ENCODE data around the gene NTPCR.
"Not testable (repeated sequence)": the region's sequence is repeated elsewhere in the genome, so short reads cannot be mapped to it uniquely, and the experiment has no call there.

NTPCR gene

DNA sequence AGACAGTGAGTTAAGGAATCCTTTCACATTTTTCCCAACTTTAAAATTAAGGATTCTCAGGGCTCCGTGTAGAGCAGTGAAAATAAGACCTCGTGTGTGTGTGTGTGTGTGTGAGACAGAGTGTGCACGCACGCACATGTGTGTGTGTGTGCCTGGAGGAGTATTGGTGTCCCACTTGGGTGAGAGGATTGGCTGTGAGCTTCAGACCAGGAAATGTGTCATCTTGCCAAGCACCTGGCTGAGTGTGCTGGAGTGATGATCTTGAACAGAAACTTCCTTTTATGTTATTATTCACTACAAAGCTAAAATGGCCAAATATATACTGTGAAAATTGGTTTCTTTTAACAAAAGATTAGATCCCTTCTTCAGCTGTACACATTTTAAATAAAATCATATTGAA lies 35.2 kb upstream of the NTPCR start:
- H3K9ac ChIP-seq (ENCODE audit: low read depth, low read length), result no peak overlapping the region
- H3K9me3 ChIP-seq (ENCODE audit: control insufficient read depth, insufficient read depth, low read length), result no peaks in the 10 kb centered on the region
- H3K4me1 ChIP-seq (ENCODE audit: insufficient read depth, low read length), result peaks cover 12% of the 10 kb centered on the region; the same call in 1 of the 2 replicates
- H3K36me3 ChIP-seq (ENCODE audit: insufficient read depth, low read length), result no peaks in the 10 kb centered on the region

DNA sequence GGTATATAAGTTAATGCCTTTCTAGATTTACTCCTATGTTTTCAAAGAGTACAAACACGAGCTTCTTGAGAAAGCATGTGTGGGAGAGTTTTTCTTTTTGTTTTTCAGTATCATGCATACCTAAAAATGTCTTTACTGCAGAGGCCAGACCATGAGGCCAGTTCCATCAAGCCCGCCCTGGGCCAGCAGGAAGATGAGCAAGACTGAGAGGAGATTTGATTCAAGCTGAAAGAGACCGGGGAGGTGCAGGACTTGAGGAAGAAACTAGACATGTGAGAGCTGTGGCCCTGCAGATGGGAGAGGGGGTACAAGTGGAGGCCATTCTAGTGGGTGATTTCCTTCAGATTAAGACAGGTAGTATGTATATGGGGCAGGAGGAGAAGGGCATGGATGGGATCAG lies 33.4 kb upstream of the NTPCR start:
- H3K9ac ChIP-seq (ENCODE audit: low read depth, low read length), result no peak overlapping the region
- no peaks in the 10 kb centered on the region for H3K4me1 ChIP-seq (ENCODE audit: insufficient read depth, low read length)
- no peaks in the 10 kb centered on the region for H3K9me3 ChIP-seq (ENCODE audit: control insufficient read depth, insufficient read depth, low read length)
- H3K36me3 ChIP-seq (ENCODE audit: insufficient read depth, low read length), result no peaks in the 10 kb centered on the region

DNA sequence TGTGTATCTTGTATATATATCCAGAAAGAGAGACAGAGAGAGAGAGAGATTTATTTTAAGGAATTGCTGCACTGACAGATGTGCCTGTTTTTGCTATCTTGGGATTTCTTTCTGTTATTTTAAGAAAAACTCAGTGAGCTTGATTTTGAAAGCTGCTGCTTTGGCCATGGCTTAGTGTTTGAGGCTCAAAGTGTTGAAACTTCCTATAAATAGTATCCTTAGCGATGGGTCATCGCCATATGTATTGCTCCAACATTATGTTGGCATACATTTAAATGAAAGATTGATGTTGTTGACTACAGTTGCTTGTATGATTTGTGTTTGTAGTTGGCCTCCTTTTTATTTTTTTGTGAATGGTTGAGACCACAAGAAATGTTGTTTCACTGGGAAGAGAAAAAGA lies 29.0 kb upstream of the NTPCR start:
- no peaks in the 10 kb centered on the region for H3K36me3 ChIP-seq (ENCODE audit: insufficient read depth, low read length)

DNA sequence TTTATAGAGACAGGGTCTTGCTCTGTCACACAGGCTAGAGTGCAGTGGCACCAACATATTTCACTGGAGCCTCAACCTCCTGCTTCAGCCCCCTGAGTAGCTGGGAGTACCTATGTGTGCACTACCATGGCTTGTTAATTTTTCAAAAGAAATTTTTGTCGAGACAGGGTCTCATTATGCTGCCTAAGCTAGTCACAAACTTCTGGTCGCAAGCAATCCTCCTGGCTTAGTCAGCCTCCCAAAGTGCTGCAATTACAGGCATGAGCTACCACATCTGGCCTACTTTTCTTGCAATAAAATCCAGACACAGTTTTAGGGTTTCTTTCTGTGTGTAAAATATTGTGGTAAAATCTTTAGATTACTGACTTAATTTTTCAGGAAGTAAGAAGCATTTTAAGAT lies 27.9 kb upstream of the NTPCR start:
- Histone ChIP-seq H3K9ac (ENCODE audit: low read depth, low read length) (no peak overlapping the region), H3K4me1 (ENCODE audit: insufficient read depth, low read length) (no peaks in the 10 kb centered on the region), H3K9me3 (ENCODE audit: control insufficient read depth, insufficient read depth, low read length) (0 out of 2 replicates have a peak, but pooled peaks cover 2% of the 10 kb centered on the region), H3K36me3 (ENCODE audit: insufficient read depth, low read length) (no peaks in the 10 kb centered on the region)

More for the DNA sequence above, 29.0 kb upstream of the NTPCR start:
- Histone ChIP-seq H3K4me1 (ENCODE audit: insufficient read depth, low read length) (no peaks in the 10 kb centered on the region), H3K9ac (ENCODE audit: low read depth, low read length) (no peak overlapping the region), H3K9me3 (ENCODE audit: control insufficient read depth, insufficient read depth, low read length) (0 out of 2 replicates have a peak, but pooled peaks cover 2% of the 10 kb centered on the region)

DNA sequence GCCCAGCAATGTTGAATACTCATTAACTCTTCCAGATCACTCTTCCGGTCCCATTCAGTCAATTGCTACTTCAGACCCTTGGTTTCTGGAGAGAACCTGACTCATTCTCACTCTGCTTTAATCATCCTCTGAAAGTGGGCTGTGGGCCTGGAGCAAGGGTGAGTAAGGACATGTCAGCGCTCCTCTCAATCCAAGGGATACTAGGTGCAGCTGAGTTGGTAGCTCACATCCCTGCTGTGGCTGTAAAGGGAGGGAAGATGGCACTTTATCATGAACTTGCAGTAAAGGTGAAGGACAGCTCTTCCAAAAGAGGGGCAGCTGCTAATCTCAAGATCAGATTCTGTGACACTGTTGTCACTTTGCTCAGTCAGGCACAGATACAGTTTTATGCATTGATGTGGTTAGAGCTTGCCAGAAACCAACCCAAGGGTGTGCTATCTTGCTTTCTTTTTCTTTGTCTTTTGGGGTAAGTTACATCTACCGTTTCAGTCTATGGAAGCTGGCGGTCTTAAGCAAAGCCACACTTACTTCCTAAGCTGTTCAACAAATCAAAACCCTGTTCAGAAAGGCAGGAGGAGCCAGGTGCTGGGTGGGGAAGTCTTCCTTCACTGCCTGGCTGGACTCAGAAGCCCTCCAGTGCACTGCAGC lies 26.5 kb upstream of the NTPCR start:
- H3K36me3 ChIP-seq (ENCODE audit: insufficient read depth, low read length), result no peaks in the 10 kb centered on the region
- 0 out of 2 replicates have a peak, but pooled peaks cover 2% of the 10 kb centered on the region for H3K9me3 ChIP-seq (ENCODE audit: control insufficient read depth, insufficient read depth, low read length)
- no peak overlapping the region for H3K9ac ChIP-seq (ENCODE audit: low read depth, low read length)

DNA sequence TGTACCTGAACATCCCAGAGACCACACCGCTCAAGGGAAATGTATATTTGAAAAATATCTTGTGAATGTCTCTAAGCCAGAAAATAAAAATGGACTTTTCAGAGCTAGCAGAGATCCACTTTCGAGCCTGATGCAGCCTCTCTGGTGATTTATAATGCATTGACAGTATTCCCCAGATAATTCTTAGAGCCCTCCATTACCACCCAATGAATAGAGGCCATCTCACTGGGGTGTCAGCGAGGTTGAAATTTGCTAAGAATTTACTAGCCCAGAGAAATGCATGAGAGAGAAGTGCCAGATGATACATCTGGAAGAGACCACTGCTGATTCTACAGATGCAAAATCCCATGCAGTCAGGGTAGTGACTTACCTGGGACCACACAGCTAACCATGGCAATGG lies 25.5 kb upstream of the NTPCR start:
- Histone ChIP-seq H3K4me1 (ENCODE audit: insufficient read depth, low read length) (no peaks in the 10 kb centered on the region), H3K9me3 (ENCODE audit: control insufficient read depth, insufficient read depth, low read length) (0 out of 2 replicates have a peak, but pooled peaks cover 2% of the 10 kb centered on the region), H3K36me3 (ENCODE audit: insufficient read depth, low read length) (no peaks in the 10 kb centered on the region), H3K9ac (ENCODE audit: low read depth, low read length) (no peak overlapping the region)

More for the DNA sequence above, 26.5 kb upstream of the NTPCR start:
- H3K4me1 ChIP-seq (ENCODE audit: insufficient read depth, low read length), result no peaks in the 10 kb centered on the region

DNA sequence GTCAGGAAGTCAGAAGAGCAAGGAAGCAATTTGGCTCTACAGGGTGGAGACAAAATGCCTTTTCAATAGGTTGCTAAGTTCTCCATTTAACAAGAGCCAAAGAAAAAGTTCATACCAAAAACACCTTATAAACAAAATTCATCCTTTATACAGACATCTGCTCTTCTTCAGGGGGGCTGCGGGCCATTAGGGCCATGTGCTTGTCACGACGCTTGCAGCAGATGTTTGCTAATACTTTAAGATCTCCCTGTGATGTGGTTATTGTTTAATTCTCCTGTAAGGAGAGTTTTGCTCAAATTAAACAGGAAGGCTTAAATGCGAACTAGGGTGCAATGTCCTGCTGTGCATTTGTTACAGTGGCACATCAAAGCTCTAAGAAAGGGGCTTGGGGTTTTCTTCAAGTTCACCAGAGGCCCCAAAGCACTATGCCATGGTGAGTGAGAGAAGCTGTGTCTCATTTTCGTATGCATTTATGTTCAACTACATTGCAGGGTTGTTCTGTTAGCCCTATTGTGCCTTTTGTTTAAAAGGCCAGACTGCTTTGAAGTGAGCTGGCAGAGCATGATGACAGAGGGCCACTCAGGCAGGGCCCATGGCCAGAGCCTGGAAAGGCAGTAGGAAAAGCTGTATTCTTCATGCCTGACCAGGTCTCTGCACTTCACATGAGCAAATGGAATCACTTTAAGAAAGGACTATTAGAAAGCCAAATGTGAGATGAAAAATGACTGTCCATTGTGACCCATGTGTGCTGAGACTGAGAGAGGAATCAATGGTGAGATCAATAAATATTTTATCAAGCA lies 24.8 kb upstream of the NTPCR start:
- no peaks in the 10 kb centered on the region for H3K4me1 ChIP-seq (ENCODE audit: insufficient read depth, low read length)
- H3K9ac ChIP-seq (ENCODE audit: low read depth, low read length), result no peak overlapping the region
- H3K36me3 ChIP-seq (ENCODE audit: insufficient read depth, low read length), result no peaks in the 10 kb centered on the region
- 0 out of 2 replicates have a peak, but pooled peaks cover 2% of the 10 kb centered on the region for H3K9me3 ChIP-seq (ENCODE audit: control insufficient read depth, insufficient read depth, low read length)

DNA sequence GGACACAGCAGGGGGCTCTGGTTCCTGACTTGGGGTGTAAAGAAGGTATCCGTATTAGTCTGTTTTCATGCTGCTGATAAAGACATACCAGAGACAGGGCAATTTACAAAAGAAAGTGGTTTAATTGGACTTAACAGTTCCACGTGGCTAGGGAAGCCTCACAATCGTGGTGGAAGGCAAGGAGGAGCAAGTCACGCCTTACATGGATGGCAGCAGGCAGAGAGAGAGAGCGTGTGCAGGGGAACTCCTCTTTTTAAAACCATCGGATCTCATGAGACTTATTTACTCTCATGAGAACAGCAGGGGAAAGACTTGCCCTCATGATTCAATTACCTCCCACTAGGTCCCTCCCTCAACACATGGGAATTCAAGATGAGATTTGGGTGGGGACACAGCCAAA lies 23.2 kb upstream of the NTPCR start:
- not testable (repeated sequence) for H3K9ac ChIP-seq (ENCODE audit: low read depth, low read length); H3K4me1 ChIP-seq (ENCODE audit: insufficient read depth, low read length); H3K9me3 ChIP-seq (ENCODE audit: control insufficient read depth, insufficient read depth, low read length); H3K36me3 ChIP-seq (ENCODE audit: insufficient read depth, low read length)

DNA sequence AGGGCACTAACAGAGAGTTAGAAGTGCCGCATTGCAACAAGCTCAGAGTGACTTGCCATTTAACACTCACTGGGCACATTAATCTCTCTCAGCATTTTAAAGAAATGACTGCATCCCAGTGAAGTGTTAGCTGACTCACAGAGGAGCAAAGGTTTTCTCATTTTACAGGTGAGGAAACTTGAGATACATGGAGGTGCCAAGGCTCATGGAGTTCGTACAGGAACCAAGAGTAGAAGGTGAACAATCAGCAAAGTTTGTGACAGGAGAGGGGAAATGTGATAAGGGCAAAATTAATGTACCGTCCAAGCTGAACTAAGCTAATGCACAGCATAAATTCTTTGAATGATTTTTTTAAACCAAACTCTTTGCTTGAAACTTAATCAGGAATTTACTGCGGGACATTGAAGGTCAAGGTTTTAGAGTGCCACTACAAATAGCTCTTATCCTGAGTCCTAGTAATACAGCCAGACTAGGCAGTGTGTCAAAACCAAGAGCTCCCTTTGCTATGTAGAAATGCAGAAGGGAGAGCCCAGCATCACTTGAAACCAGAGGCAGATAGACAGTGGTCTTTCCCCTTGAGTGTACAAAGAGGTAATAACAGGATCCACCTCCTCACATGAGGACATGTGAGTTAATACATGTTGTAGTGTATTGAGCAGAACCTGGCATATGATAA lies 22.4 kb upstream of the NTPCR start:
- Histone ChIP-seq H3K36me3 (ENCODE audit: insufficient read depth, low read length) (no peaks in the 10 kb centered on the region), H3K4me1 (ENCODE audit: insufficient read depth, low read length) (no peaks in the 10 kb centered on the region), H3K9ac (ENCODE audit: low read depth, low read length) (no peak overlapping the region), H3K9me3 (ENCODE audit: control insufficient read depth, insufficient read depth, low read length) (0 out of 2 replicates have a peak, but pooled peaks cover 2% of the 10 kb centered on the region)

DNA sequence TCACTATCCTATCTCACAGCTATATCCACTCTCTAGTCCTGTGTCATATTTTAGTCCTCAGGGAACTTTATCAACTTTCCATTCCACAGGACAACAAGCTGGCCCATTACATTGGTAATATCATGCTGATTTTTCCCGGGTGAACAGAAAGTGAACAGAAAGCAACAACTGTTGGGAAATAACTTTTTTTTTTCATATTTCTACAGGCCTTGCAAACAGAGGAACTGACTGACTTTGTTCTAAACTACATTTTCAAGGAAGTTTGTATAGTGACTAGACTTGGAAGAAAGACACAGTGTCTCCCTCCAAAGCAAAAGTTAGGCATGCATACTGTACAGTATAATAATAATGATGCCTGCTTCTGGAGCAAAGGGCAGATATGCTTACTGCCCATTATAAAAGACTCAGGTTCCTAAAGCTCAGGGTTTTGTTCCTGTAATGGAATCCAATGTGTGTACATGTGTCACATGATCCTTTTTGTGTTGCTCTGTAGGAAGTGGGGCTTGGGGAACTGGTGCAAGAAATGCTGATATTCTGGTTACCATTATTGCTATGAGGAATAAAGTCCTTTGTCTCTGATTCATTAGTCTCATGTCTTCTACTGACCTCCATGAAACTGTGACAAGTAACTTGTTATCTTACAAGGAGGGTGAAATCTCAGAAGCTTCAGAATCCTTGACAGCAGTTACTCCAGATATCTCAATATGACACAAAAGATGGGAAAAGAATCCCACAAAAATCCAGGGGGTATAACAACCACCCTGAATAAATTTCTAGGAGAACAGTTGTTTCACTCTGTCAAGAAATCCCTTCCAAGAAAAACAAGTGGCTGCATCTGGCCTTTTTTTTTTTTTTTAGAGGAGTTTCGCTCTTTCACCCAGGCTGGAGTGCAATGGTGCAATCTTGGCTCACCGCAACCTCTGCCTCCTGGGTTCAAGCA lies 17.7 kb upstream of the NTPCR start:
- H3K9me3 ChIP-seq (ENCODE audit: control insufficient read depth, insufficient read depth, low read length), result no peaks in the 10 kb centered on the region
- H3K4me1 ChIP-seq (ENCODE audit: insufficient read depth, low read length), result no peaks in the 10 kb centered on the region
- no peaks in the 10 kb centered on the region for H3K36me3 ChIP-seq (ENCODE audit: insufficient read depth, low read length)
- H3K9ac ChIP-seq (ENCODE audit: low read depth, low read length), result no peak overlapping the region

DNA sequence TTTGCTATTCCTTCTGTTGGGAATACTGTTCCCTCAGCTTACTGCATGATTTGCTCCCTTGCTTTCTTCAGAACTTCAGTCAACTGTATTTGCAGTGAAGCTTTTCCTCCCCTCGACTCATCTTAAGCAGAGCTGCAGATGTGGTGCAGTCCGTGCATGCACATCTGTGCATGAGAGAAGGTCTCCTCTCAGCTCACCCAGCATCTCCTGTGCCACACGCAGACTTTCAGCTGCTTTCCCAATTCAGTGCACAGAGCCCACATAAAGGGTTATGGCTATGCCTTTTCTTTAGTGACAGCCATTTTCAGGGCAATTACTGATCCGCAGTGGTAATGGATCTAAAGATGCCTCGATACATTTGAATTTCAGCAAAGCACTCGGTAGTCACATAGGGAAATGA lies 13.5 kb upstream of the NTPCR start:
- Histone ChIP-seq H3K9me3 (ENCODE audit: control insufficient read depth, insufficient read depth, low read length) (no peaks in the 10 kb centered on the region), H3K36me3 (ENCODE audit: insufficient read depth, low read length) (no peaks in the 10 kb centered on the region), H3K9ac (ENCODE audit: low read depth, low read length) (no peak overlapping the region), H3K4me1 (ENCODE audit: insufficient read depth, low read length) (no peaks in the 10 kb centered on the region)

DNA sequence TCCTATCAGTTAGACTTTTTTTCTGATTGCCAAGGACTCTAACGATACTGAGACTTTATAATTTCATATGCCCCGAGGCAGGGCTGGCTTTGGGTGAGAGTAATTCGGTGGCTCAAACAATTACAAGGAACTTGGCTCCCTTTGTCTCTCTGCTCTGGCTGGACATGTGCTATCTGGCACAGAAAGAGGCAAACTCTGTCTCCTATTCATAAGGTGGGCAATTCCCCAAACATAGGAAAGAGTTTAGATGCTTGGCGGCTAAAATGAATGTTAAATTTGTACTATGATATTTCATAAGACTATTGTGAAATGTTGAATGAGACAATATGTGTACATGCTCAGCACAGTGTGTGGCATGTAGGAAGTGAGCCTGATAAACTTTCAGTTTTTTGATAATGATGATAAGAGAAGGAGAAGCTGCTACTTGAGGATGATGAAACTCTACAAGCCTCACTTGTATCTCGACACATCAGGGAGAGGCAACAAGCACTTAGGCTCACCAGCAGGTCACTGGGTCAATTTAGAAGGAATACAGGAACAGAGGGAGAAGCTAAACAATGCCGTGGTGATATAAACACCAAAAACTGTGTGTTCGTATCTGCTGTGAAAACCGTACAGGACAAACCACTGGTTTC lies 12.6 kb upstream of the NTPCR start:
- no peaks in the 10 kb centered on the region for H3K9me3 ChIP-seq (ENCODE audit: control insufficient read depth, insufficient read depth, low read length)
- H3K4me1 ChIP-seq (ENCODE audit: insufficient read depth, low read length), result no peaks in the 10 kb centered on the region
- no peak overlapping the region for H3K9ac ChIP-seq (ENCODE audit: low read depth, low read length)
- no peaks in the 10 kb centered on the region for H3K36me3 ChIP-seq (ENCODE audit: insufficient read depth, low read length)

DNA sequence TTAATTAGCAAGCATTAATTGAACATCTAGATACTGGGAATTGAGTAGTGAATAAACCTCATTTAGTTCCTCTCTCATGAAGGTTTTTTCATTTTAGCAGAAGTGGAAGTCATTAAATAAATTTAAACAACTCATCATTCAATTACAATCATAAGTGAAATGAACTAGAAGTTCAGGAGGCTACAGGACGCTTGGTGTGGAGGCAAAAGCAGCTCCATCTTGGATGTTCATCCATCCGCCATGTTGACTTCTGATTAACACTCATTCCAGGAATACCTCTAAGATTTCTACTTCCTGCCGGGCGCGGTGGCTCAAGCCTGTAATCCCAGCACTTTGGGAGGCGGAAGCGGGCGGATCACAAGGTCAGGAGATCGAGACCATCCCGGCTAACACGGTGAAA lies 11.5 kb upstream of the NTPCR start:
- no peaks in the 10 kb centered on the region for H3K9me3 ChIP-seq (ENCODE audit: control insufficient read depth, insufficient read depth, low read length)
- H3K36me3 ChIP-seq (ENCODE audit: insufficient read depth, low read length), result no peaks in the 10 kb centered on the region
- no peaks in the 10 kb centered on the region for H3K4me1 ChIP-seq (ENCODE audit: insufficient read depth, low read length)
- no peak overlapping the region for H3K9ac ChIP-seq (ENCODE audit: low read depth, low read length)
